Colon (tissue), 2 donors: ENCODE results near the gene NEDD8.

ENCODE experiments used
- FAIRE-seq: peaks from 2 replicates; lab custom pipeline; 2012; peaks lifted over from hg19 to GRCh38; lab: Jason Lieb, UNC
- donor health status: control.
- donor health status: control.

NEDD8 gene

DNA sequence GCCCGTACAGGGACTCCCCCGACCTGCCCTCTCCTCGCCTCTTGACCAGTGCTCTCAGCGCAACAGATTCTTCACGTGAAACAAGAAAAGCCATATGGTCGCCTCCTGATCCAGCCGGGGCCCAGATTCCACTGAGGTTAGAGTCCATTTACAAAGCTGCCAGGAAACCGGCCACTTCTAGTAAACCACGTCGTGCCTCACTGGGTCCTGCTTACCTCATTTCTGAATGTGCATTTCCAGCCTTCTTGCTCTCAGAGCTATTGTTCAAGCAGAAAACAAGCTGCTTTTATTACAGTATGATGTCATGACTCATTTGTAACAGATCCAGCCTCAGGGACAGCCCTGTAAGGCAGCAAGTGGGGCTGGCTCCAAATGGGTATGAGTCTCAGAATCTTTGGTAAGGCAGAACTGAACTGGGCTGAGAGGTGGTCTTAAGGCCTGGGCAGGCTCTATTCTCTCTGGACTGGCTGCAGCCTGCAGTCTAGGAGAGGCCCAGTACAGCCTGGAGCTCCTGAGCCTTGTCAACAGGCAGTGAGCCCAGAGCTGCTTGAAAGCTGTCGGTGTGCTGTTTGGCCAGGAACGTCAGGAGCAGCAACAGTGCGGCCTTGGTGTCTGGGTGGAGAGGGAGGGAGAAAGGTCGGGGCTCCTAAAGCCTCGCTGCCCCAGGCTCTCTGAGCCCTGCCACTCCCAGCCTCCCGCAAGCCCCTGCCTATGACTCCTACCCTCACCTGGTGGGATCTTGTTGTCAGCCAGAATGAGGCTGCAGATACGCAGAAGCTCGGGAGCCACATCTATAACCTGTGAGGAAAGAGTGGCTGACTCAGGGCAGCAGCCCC is 52.0 kb downstream of the NEDD8 start:
- FAIRE-seq = no peak

DNA sequence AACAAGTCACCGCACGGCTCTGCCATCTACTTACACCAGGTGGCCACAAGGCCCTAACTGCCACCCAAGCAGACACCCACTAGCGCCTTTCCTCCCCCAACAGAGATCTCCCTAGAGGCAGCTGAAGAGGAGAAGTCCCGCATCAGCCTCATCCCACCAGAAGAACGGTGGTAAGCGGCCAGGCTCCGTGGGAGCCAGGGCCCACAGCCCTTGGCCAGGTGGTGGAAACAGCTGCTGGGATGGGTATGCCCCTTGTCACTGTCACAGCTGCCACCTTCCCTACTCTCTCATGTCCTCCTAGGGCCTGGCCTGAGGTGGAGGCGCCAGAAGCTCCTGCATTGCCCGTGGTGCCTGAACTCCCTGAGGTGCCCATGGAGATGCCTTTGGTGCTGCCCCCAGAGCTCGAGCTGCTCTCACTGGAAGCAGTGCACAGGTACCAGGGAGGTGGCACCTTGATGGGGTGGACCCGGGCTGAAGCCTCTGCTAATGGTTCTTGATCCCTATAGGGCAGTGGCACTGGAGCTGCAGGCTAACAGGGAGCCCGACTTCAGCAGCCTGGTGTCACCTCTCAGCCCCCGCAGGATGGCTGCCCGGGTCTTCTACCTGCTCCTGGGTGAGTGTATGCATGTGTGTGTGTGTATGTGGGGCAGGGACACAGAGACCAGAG is 52.7 kb downstream of the NEDD8 start:
- no peak for FAIRE-seq

GRCh38 chr14:24178399-24179178 is 53.6 kb downstream of the NEDD8 start:
- FAIRE-seq = no peak

- no peak for FAIRE-seq
These were observed 54.3 kb downstream of the NEDD8 start for GRCh38 chr14:24177891-24178290.

GRCh38 chr14:24177041-24177825 is 54.9 kb downstream of the NEDD8 start:
- FAIRE-seq = no peak

- FAIRE-seq = no peak
These were observed 55.6 kb downstream of the NEDD8 start for GRCh38 chr14:24176599-24176998.

DNA sequence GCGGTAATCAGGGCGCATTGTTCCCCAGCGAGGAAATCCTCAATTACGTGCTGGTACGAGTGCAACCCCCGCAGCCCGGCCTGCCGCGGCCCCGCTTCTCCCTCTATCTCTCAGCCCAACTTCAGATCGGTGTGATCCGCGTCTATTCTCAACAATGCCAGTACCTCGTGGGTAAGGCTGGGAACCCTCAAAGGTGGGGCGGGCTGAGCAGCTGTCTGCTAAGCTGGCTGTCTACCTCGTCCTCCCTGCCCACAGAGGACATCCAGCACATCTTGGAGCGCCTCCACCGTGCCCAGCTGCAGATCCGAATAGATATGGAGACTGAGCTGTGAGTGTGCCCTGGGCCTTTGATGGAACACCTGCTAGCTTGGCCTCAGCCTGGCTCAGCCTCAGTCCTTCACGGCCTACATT is 59.3 kb downstream of the NEDD8 start:
- FAIRE-seq = no peak

DNA sequence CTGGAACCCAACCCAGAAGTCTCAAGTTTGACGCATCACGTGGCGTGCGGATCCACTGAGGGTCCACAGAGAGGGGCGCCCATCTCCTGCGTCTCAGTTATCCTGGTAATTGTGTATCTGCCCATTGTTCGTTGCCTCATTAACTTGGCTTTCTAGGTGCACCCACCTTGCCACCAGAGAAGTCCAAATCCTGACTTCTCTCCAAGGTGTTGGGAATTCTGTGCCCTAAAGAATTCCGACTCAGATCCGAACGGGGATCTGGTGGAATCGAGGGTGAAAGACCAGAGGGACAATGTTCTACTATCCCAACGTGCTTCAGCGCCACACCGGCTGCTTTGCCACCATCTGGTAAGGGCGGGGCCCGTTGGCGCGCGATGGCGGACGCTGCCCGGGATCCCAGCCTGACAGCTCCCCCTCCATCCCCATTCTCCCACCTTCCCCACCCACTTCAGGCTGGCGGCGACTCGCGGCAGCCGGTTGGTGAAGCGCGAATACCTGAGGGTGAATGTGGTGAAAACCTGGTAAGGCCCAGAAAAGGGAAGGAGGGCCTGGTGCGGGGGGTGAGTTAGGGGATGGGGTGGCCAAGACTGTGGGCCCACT is 59.8 kb downstream of the NEDD8 start:
- FAIRE-seq = no peak

- no peak for FAIRE-seq
These were observed 60.5 kb downstream of the NEDD8 start, which contains the start of gene REC8 for GRCh38 chr14:24171422-24172260. Gene REC8, plus strand, starts transcription at chr14:24172080. Its CDS starts 473 bp downstream, at chr14:24172553.

- FAIRE-seq = no peak
These were observed 64.6 kb downstream of the NEDD8 start for GRCh38 chr14:24167469-24168114.
